PC-9 (cell line): ENCODE measurements around the gene FASN.
"Not testable (repeated sequence)": the region's sequence is repeated elsewhere in the genome, so short reads cannot be mapped to it uniquely, and the experiment has no call there.

Source experiments
- CTCF ChIP-seq: fragments of 200-600 bp; sonication (generic); conservative IDR thresholded peaks from 2 replicates; pipeline ENCODE4 v1.6.1; 2017; ENCODE audit warnings: mixed run types, antibody characterized with exemption, mild to moderate bottlenecking, moderate library complexity
- EZH2 ChIP-seq: fragments of 200-600 bp; sonication (generic); IDR thresholded peaks from 2 replicates; pipeline ENCODE4 v1.8.0; 2017; ENCODE audit warnings: antibody characterized with exemption, low read depth

- not testable (repeated sequence) for TF ChIP-seq EZH2, CTCF
Observed at GRCh38 chr17:82133166-82133953, 35.3 kb upstream of the FASN start.
